ENCODE data around the gene NBEAL2. TPM values are rescaled to one million over a fixed set of nuclear protein-coding genes. Genes with fewer than 3 reads are reported as not detected.

NBEAL2 gene
- total RNA-seq, 1 donor from 2014 or later, result 70.2 TPM

- H3K36me3 ChIP-seq, result peaks cover 10 to 26% of the 10 kb centered on the region in 2 donors
- peak overlapping the region; percentile 78 to 79 for H3K4me3 ChIP-seq
- peaks cover 3 to 7% of the 10 kb centered on the region in 2 donors for H3K4me1 ChIP-seq
- TF ChIP-seq CTCF (IDR thresholded peaks at IDR 0.05), result no peak
- no peaks in the 10 kb centered on the region for H3K27me3 ChIP-seq
- H3K27ac ChIP-seq, result peak overlapping the region; percentile 80 to 91
- intact Hi-C loops (cut with DNase I), result loop anchor here (1.0 kb wide), 2 partner anchors 33 to 74 kb away; partner anchors contain the start of gene CCDC12
- DNase-seq (ENCODE audit: low spot score in 2 of 2), result no peak
- no peaks in the 10 kb centered on the region for H3K9me3 ChIP-seq
These were observed 29.4 kb downstream of the NBEAL2 start for GRCh38 chr3:47008851-47009224.

GRCh38 chr3:47009225-47010110 lies 30.0 kb downstream of the NBEAL2 start:
- Histone ChIP-seq H3K27me3 (no peaks in the 10 kb centered on the region), H3K4me3 (peak overlapping the region; percentile 78 to 79), H3K4me1 (peaks cover 3 to 7% of the 10 kb centered on the region in 2 donors), H3K36me3 (peaks cover 5 to 26% of the 10 kb centered on the region in 2 donors), H3K27ac (peak overlapping the region; percentile 80 to 91), H3K9me3 (no peaks in the 10 kb centered on the region)
- DNase-seq (ENCODE audit: low spot score in 2 of 2), result peak; percentile 68 to 94
- intact Hi-C loops (cut with DNase I), result loop anchor here (1.0 kb wide), 2 partner anchors 33 to 74 kb away; partner anchors contain the start of gene CCDC12
- TF ChIP-seq CTCF (IDR thresholded peaks at IDR 0.05), result no peak

GRCh38 chr3:47010111-47010712 lies 30.7 kb downstream of the NBEAL2 start:
- Histone ChIP-seq H3K4me3 (peak overlapping the region; percentile 78 to 79), H3K27ac (peak overlapping the region; percentile 80 to 91), H3K27me3 (no peaks in the 10 kb centered on the region), H3K4me1 (peaks cover 3 to 7% of the 10 kb centered on the region in 2 donors), H3K36me3 (peaks cover 5 to 22% of the 10 kb centered on the region in 2 donors), H3K9me3 (no peaks in the 10 kb centered on the region)
- intact Hi-C loops (cut with DNase I), result no loop called here
- no peak for DNase-seq (ENCODE audit: low spot score in 2 of 2)
- TF ChIP-seq CTCF (IDR thresholded peaks at IDR 0.05), result no peak

- Histone ChIP-seq H3K27me3 (no peaks in the 10 kb centered on the region), H3K36me3 (peaks cover 11 to 23% of the 10 kb centered on the region in 2 donors), H3K4me1 (peaks cover 3 to 7% of the 10 kb centered on the region in 2 donors), H3K4me3 (no peak overlapping the region), H3K27ac (no peak overlapping the region), H3K9me3 (no peaks in the 10 kb centered on the region)
- DNase-seq (ENCODE audit: low spot score in 2 of 2), result no peak
- TF ChIP-seq CTCF (IDR thresholded peaks at IDR 0.05), result no peak
- intact Hi-C loops (cut with DNase I), result no loop called here
These were observed 31.4 kb downstream of the NBEAL2 start for GRCh38 chr3:47010910-47011309.

GRCh38 chr3:47011371-47011770 lies 31.9 kb downstream of the NBEAL2 start:
- Histone ChIP-seq H3K4me1 (peaks cover 3 to 7% of the 10 kb centered on the region in 2 donors), H3K36me3 (peaks cover 15 to 23% of the 10 kb centered on the region in 2 donors), H3K4me3 (no peak overlapping the region), H3K27ac (peak overlapping the region in 1 of 2 donors; percentile 23), H3K9me3 (no peaks in the 10 kb centered on the region), H3K27me3 (no peaks in the 10 kb centered on the region)
- no peak for TF ChIP-seq CTCF (IDR thresholded peaks at IDR 0.05)
- intact Hi-C loops (cut with DNase I), result no loop called here
- DNase-seq (ENCODE audit: low spot score in 2 of 2), result no peak
